ENCODE results near the gene SGMS1.

- TF ChIP-seq CTCF (IDR thresholded peaks at IDR 0.05) (no peak), POLR2A (IDR thresholded peaks at IDR 0.05) (no peak)
These were observed 162.6 kb downstream of the SGMS1 start for GRCh38 chr10:50461123-50461522.
